ENCODE measurements around the gene ELAVL4. TPM values are rescaled to one million over a fixed set of nuclear protein-coding genes. Genes with fewer than 3 reads are reported as not detected.

ELAVL4 gene
- total RNA-seq, 1 experiment from 2014 or later = not detected

DNA sequence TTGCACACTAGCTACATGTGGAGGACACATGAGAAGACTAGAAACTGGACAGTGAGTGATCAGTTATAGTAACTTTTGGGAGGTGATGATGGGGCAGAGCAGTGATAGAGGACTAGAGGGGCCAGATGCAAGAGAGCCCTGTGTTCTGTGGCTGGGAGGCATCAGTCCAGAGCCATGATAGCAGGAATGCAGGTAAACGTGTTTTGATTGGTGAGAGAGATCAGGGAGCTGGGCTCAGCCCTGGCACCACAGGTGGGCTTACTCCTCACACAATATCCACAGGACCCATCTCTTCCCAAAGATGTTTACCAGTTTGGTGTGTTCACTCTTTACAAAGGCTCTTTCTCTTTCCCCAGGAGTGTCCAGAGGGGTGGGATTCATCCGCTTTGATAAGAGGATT lies 86.5 kb downstream of the ELAVL4 start:
- no peaks in the 10 kb centered on the region for H3K4me1 ChIP-seq
- intact Hi-C loops (cut with micrococcal nuclease; ENCODE audit: unreplicated experiment) = no loop called here
- no peaks in the 10 kb centered on the region for H3K36me3 ChIP-seq (ENCODE audit: control insufficient read depth, insufficient read depth, low read length)
- BruUV-seq (replicated peaks) = no TSS peak
- H3K4me3 ChIP-seq (ENCODE audit: low read depth, low read length) = no peak overlapping the region
- no peaks in the 10 kb centered on the region for H3K27me3 ChIP-seq (replicated peaks; ENCODE audit: control insufficient read depth, insufficient read depth, low read length)
- TF ChIP-seq, protein P1, sequence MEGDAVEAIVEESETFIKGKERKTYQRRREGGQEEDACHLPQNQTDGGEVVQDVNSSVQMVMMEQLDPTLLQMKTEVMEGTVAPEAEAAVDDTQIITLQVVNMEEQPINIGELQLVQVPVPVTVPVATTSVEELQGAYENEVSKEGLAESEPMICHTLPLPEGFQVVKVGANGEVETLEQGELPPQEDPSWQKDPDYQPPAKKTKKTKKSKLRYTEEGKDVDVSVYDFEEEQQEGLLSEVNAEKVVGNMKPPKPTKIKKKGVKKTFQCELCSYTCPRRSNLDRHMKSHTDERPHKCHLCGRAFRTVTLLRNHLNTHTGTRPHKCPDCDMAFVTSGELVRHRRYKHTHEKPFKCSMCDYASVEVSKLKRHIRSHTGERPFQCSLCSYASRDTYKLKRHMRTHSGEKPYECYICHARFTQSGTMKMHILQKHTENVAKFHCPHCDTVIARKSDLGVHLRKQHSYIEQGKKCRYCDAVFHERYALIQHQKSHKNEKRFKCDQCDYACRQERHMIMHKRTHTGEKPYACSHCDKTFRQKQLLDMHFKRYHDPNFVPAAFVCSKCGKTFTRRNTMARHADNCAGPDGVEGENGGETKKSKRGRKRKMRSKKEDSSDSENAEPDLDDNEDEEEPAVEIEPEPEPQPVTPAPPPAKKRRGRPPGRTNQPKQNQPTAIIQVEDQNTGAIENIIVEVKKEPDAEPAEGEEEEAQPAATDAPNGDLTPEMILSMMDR (IDR thresholded peaks at IDR 0.05; ENCODE audit: insufficient read depth in 1 of 2, low read depth in 1 of 2, low read length in 1 of 2, severe bottlenecking in 1 of 2, unreplicated experiment in 1 of 2) = no peak
- ChIA-PET POLR2A (no interaction called here), CTCF (interaction anchor here (0.6 kb wide), 1 partner anchor 407 kb away, joined by 3 read pairs; no protein-coding TSS in a partner anchor)
- Mint-ChIP-seq H3K4me1 (ENCODE audit: low read depth, unreplicated experiment) (no peaks in the 10 kb centered on the region), H3K27me3 (ENCODE audit: insufficient read depth, unreplicated experiment) (peaks cover 6% of the 10 kb centered on the region), H3K36me3 (ENCODE audit: insufficient read depth, unreplicated experiment) (no peaks in the 10 kb centered on the region), H3K4me3 (ENCODE audit: unreplicated experiment) (no peak overlapping the region), H3K27ac (ENCODE audit: unreplicated experiment) (no peak overlapping the region), H3K9me3 (ENCODE audit: unreplicated experiment) (no peaks in the 10 kb centered on the region)
- DNase-seq = no peak
- no peaks in the 10 kb centered on the region for H3K9me3 ChIP-seq

DNA sequence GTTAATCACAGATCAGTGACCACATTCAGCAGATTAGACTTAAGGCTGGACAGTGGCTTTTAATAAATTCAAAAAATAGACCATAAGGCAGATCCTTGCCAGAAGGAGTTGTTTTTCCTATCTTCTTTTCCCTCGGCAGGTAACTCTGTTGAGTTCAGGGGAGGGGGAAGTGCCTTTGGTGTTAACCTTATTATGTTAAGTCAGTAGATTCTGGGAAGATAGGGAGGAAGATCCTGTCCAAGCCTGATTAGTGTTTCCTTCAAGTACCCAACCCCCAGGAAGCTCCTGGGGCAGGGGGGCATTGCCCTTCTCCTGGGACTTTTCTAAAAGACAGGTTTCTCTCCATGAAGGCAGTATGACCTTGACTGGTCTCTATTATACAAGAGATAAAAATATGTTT lies 87.4 kb downstream of the ELAVL4 start:
- no TSS peak for BruUV-seq (replicated peaks)
- Histone ChIP-seq H3K4me3 (ENCODE audit: low read depth, low read length) (no peak overlapping the region), H3K27me3 (replicated peaks; ENCODE audit: control insufficient read depth, insufficient read depth, low read length) (no peaks in the 10 kb centered on the region), H3K4me1 (no peaks in the 10 kb centered on the region), H3K36me3 (ENCODE audit: control insufficient read depth, insufficient read depth, low read length) (no peaks in the 10 kb centered on the region), H3K9me3 (no peaks in the 10 kb centered on the region)
- POLR2A ChIA-PET = no interaction called here
- TF ChIP-seq, protein P1 (IDR thresholded peaks at IDR 0.05; ENCODE audit: insufficient read depth in 1 of 2, low read depth in 1 of 2, low read length in 1 of 2, severe bottlenecking in 1 of 2, unreplicated experiment in 1 of 2) = no peak
- intact Hi-C loops (cut with micrococcal nuclease; ENCODE audit: unreplicated experiment) = no loop called here
- CTCF ChIA-PET = no interaction called here
- Mint-ChIP-seq H3K36me3 (ENCODE audit: insufficient read depth, unreplicated experiment) (no peaks in the 10 kb centered on the region), H3K9me3 (ENCODE audit: unreplicated experiment) (no peaks in the 10 kb centered on the region), H3K27me3 (ENCODE audit: insufficient read depth, unreplicated experiment) (peaks cover 6% of the 10 kb centered on the region), H3K27ac (ENCODE audit: unreplicated experiment) (no peak overlapping the region), H3K4me1 (ENCODE audit: low read depth, unreplicated experiment) (no peaks in the 10 kb centered on the region), H3K4me3 (ENCODE audit: unreplicated experiment) (no peak overlapping the region)
- no peak for DNase-seq

DNA sequence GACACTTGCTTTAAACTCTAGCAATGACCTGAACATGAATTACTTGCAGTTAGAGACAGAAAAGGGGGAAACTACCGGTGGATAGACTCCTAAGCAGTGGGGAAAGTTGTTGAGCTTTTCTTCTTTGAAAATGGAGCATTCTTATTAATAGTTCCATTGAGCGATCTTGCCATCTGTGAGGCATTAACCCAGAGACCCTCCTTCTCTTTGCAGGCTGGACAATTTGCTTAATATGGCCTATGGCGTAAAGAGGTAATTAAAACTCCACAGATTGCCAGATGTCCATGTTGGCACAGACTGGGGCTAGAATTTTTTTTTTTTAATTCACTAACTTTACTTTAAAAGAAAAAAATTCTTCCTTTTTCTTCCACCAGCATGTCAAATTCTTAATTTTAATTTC lies 88.5 kb downstream of the ELAVL4 start:
- intact Hi-C loops (cut with micrococcal nuclease; ENCODE audit: unreplicated experiment) = no loop called here
- Histone ChIP-seq H3K27me3 (replicated peaks; ENCODE audit: control insufficient read depth, insufficient read depth, low read length) (no peaks in the 10 kb centered on the region), H3K36me3 (ENCODE audit: control insufficient read depth, insufficient read depth, low read length) (no peaks in the 10 kb centered on the region), H3K9me3 (no peaks in the 10 kb centered on the region), H3K4me3 (ENCODE audit: low read depth, low read length) (no peak overlapping the region), H3K4me1 (no peaks in the 10 kb centered on the region)
- no peaks in the 10 kb centered on the region for H3K4me1 Mint-ChIP-seq (ENCODE audit: low read depth, unreplicated experiment)
- ChIA-PET CTCF (no interaction called here), POLR2A (no interaction called here)
- H3K4me3 Mint-ChIP-seq (ENCODE audit: unreplicated experiment) = no peak overlapping the region
- DNase-seq = no peak
- H3K27me3 Mint-ChIP-seq (ENCODE audit: insufficient read depth, unreplicated experiment) = peaks cover 6% of the 10 kb centered on the region
- H3K36me3 Mint-ChIP-seq (ENCODE audit: insufficient read depth, unreplicated experiment) = no peaks in the 10 kb centered on the region
- BruUV-seq (replicated peaks) = no TSS peak
- TF ChIP-seq, protein P1 (IDR thresholded peaks at IDR 0.05; ENCODE audit: insufficient read depth in 1 of 2, low read depth in 1 of 2, low read length in 1 of 2, severe bottlenecking in 1 of 2, unreplicated experiment in 1 of 2) = no peak
- H3K9me3 Mint-ChIP-seq (ENCODE audit: unreplicated experiment) = no peaks in the 10 kb centered on the region
- H3K27ac Mint-ChIP-seq (ENCODE audit: unreplicated experiment) = no peak overlapping the region
